Renal cortical epithelial cell (primary cell): ENCODE results near the gene CHAC1. TPM values are rescaled to one million over a fixed set of nuclear protein-coding genes. Genes with fewer than 3 reads are reported as not detected.

Experiments used
- DNase-seq: peaks from one replicate; pipeline ENCODE4 v3.0.0-alpha.2; 2011; ENCODE audit warnings: low read depth
- total RNA-seq: library from RNA; depleted of rRNA; stranded (reverse); fragments of >200 nt; gene quantifications from 2 replicates; pipeline ENCODE4 v1.2.3, GENCODE V29; 2014

The CHAC1 gene
- total RNA-seq, 1 donor from 2014 or later = 11.1 TPM

- no peak for DNase-seq
Observed at GRCh38 chr15:40985541-40986330, 32.5 kb downstream of the CHAC1 start.

DNA sequence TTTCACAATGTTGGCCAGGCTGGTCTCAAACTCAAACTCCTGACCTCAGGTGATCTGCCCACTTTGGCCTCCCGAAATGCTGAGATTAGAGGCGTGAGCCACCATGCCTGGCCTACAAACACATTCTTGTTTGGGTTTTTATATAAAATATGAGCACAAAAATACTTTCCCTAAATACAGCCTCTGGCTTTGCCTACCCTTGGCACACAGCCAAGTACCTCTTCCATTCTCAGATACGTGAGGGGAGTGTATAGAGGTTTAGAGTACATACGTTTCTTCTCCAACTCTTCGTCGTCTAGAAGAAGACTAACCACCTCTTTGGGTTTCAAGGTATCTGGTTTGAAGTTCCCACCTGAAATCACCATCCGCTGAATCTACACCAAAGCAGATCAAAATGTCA is 33.5 kb downstream of the CHAC1 start:
- DNase-seq = no peak

GRCh38 chr15:40988156-40988555 is 34.9 kb downstream of the CHAC1 start:
- DNase-seq = no peak

GRCh38 chr15:40990080-40990479 is 36.8 kb downstream of the CHAC1 start:
- DNase-seq = peak; percentile 68

DNA sequence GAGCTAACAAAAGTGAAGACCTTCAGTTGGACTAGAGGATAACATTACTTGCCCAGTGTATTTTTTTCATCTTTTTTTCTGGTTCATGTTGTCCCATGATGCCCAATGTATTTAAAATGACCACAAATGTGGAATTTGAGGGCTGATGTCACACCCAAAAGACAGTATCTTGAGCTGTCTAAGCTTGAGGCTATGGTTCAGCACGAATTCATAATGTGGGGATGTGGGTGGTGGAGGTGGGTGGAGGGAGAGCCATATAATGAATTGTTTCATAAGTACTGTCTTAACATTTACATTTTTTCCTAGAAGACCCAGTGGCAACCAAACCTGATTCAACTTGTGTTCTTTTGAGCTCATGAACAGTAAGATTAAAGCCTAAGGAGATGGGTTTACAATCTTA is 37.5 kb downstream of the CHAC1 start:
- DNase-seq = no peak

DNA sequence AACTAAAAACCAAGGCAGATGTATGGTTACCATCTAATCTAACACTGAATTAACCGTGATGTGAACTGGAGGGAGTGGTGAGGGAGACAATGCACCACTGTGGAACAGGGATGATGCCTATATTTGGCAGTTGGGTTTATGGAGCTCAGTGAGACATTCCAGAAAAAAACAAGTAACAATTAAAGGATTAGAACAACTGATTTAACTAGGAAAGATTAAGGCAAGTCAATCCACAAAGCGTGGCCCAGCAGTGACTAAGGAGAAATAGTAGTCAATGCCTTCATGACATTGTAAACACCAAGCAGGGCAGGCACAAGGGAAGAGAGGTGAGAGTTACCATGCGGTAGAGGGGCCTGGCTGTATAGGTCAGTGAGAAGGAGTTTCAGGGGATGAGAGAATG is 38.1 kb downstream of the CHAC1 start:
- no peak for DNase-seq

GRCh38 chr15:40992241-40992741 is 39.0 kb downstream of the CHAC1 start:
- DNase-seq = no peak

DNA sequence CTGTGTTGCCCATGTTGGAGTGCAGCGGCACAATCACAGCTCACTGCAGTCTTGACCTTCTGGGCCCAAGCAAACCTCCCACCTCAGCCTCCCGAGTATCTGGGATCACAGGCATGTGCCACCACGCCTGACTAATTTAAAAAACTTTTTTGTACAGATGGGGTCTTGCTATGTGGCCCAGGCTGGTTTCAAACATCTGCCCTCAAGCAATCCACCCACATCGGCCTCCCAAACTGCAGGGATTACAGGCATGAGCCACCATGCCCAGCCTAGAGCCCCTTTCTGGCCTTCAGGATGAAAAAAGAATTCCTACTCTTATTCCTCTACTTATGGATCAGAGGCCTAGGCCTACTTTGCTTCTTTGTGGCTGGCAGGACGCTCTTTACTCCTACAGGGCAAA is 39.6 kb downstream of the CHAC1 start:
- DNase-seq = no peak

GRCh38 chr15:40995656-40996055 is 42.4 kb downstream of the CHAC1 start:
- DNase-seq = no peak

DNA sequence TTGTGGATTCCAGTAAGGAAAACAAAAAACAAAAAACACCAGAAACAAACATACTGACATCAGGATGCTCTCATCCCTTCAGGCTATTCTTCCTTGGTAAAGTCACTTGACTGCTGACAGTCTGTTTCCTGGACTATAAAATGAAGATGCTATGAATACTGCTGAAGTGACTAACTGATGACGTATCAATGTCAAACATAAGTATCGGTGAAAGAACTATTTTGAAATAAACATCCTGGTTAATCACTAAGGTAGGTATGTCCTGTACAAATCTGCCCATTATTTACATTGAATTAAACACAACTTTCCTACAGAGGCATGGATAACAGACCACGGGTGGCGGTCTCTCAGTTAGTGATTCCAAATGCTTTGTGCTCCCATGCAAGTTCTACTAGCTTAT is 45.9 kb downstream of the CHAC1 start:
- peak; percentile 15 for DNase-seq

DNA sequence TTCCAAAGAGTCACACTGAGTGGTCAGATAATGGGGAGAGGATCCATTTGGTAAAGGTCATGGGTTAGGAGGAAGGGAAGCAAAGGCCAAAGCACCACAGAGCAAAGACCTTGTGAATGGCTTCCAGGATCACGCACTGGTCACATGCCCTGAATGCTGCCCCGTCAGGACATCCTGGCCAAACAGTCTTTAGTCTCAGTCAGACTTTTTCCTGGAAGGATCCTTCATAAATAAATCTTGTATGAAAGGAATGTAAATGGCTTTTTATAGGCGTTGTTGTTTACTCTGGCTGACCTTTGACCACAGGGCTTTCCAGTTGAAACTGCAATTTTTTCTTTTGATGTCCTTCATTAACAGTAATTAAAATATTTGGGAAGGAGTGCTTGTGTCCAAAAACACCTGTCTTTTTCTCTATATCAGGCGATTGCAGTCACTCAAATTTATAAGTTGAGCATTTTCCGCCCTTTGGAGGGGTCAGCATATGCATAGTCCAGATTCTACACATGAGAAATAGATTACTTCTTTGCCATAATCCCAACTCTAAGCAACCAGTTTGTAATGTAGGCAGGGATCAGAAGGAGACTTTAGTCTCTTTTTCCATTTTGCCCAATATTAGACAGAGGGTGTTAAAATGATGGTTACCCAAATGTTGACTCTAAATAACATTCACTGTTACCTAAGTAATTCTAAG is 48.4 kb downstream of the CHAC1 start:
- DNase-seq = no peak

DNA sequence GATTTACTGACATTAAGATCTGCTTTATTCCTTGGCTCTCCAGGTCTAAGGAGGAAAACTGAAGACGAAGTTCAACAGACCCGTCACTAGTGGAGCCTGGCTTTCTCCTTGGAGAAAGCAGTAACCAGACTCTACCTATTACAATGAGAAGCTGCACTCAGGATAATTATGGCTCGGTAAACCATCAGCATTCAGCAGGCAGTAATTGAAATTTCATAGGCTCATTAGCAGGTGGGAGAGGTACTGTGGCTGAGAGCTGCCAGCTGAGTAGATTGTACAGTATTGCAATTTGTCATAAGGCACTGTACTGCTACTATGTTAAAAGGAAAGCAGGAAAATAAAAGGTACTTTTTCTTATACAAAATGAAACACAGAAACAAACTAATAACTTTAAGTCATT is 51.2 kb downstream of the CHAC1 start:
- DNase-seq = no peak

Other genes starting within 250 kb of the CHAC1 start
- gene RMDN3, start 198.2 kb upstream of the CHAC1 start, total RNA-seq = 17.2 and 27.0 TPM in 2 replicates
- gene GCHFR, start 189.4 kb upstream of the CHAC1 start, total RNA-seq = 5.5 and 11.1 TPM in 2 replicates
- 0.50 and 0.69 TPM in 2 replicates for gene C15orf62, start 183.5 kb upstream of the CHAC1 start, total RNA-seq
- gene ZFYVE19, start 146.4 kb upstream of the CHAC1 start, total RNA-seq = 24.5 and 30.6 TPM in 2 replicates
- gene DNAJC17, start 146.0 kb upstream of the CHAC1 start, total RNA-seq = 16.2 and 24.7 TPM in 2 replicates
- gene PPP1R14D, start 124.8 kb upstream of the CHAC1 start, total RNA-seq = not detected in 2 replicates
- gene SPINT1, start 109.4 kb upstream of the CHAC1 start, total RNA-seq = 144 and 235 TPM in 2 replicates
- gene RHOV, start 79.2 kb upstream of the CHAC1 start, total RNA-seq = 0.45 and 1.6 TPM in 2 replicates
- gene VPS18, start 59.0 kb upstream of the CHAC1 start, total RNA-seq = 52.7 and 62.3 TPM in 2 replicates
- 0.15 and 0.17 TPM in 2 replicates for gene DLL4, start 24.1 kb upstream of the CHAC1 start, total RNA-seq
- gene INO80, start 162.8 kb downstream of the CHAC1 start, total RNA-seq = 21.2 and 33.9 TPM in 2 replicates